Fibroblast of skin of left quadriceps (primary cell): ENCODE measurements around the gene HBE1.
"Not testable (repeated sequence)": the region's sequence is repeated elsewhere in the genome, so short reads cannot be mapped to it uniquely, and the experiment has no call there.

Source experiments
- DNase-seq, 2 experiments: peaks; one replicate each; pipeline ENCODE4 v3.0.0-alpha.2; 2013; ENCODE audit warnings: low read depth in 2 of 2

HBE1 gene

DNA sequence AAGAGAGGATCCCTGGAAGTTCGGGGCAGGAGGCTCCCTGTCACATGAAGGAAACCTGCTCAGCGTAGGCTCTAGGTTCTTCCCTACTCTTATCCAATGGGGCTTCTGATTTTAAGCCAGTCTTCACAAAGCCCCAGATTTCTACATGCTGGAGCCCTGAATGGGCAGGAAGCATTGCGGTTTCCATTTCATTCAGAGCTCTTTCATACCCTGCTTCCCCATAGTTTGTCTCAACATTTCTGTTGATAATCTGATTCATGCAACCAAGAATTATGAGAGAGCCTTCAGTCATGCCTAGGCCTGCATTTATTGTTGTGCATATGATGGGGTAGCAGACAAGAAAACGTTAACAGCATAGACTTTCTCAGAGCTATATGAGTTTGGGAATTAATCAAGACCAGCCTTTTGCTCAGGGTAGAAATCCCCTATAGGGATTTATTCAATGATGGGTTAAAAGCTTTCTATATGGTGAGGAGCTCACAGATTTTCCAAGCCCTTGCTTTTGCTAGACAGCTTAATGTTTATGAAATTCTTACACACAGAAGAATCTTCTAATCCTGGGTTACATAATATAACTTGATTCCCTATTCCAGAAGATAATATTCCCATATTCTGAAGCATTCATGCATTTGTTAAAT, 16.1 kb upstream of the HBE1 start:
- DNase-seq: no peak

DNA sequence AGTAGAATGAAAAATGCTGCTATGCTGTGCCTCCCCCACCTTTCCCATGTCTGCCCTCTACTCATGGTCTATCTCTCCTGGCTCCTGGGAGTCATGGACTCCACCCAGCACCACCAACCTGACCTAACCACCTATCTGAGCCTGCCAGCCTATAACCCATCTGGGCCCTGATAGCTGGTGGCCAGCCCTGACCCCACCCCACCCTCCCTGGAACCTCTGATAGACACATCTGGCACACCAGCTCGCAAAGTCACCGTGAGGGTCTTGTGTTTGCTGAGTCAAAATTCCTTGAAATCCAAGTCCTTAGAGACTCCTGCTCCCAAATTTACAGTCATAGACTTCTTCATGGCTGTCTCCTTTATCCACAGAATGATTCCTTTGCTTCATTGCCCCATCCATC, 14.9 kb upstream of the HBE1 start:
- no peak for DNase-seq

DNA sequence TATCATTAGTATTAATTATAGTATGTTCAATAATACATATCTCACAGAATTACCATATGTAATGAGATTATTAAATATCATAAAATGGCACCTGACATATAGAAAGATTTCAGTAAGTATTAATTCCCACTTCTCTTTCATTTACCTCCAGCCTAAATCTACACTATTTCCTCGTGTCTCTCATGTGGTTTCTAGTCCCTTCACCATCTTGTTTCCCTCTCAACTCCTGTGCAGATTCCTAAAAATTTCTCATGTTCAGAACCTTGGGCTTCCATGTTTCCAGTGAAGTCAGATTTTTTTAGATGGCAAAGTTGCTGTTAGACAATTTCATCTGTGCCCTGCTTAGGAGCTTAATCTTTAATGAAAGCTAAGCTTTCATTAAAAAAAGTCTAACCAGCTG, 14.1 kb upstream of the HBE1 start:
- no peak for DNase-seq

DNA sequence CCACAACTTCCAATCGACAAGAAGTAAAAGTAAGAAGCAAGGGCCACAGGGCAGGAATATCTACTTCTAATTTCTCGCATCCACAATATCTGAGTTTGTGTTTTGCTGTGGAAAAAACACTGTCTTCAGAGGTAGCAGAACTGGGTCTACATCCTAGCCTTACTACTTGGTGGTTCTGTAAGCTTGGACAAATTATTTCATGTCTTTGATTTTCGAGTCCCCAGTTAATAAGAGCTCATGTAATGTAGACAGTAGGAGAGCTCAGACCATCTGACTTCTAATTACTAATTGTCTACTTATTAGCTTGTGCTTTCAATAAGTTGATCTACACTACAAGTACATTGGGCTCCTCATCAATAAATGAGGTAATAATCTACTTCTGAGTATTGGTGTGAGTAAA, 13.3 kb upstream of the HBE1 start:
- DNase-seq: no peak

DNA sequence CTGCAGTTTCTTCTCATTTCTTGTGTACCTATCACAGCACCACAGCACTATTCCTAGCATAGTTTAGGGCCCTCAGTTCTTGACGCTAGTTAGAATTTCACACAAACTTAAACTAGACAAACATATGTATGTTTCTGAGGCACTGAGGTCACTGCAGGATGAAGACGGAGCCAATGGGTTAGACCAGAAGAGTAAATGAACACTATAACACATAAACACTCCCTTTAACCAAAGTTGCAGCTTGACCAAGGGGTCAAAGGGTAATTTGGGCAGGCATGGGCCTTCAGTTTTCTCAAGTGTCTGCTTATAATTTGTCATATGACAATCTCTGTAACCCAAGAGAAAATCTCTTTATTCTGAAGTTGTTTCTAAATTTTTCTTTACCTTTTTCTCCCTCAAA, 12.9 kb upstream of the HBE1 start:
- no peak for DNase-seq

DNA sequence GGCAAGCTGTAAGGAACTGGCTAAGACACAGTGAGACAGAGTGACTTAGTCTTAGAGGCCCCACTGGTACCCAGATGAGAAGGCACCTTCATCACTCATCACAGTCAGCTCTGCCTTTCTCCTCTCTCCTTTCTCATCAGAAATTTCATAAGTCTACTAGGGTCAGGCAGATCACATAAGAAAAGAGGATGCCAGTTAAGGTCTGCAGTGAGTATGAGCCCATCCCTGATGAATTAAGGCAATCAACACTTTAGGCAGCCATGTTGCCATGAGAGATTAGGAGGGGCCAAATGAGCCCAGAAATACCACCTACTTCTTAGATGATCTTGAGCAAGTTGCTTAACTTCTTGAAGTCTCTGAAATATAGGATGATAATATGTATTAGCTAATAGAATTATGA, 11.9 kb upstream of the HBE1 start:
- DNase-seq: no peak

DNA sequence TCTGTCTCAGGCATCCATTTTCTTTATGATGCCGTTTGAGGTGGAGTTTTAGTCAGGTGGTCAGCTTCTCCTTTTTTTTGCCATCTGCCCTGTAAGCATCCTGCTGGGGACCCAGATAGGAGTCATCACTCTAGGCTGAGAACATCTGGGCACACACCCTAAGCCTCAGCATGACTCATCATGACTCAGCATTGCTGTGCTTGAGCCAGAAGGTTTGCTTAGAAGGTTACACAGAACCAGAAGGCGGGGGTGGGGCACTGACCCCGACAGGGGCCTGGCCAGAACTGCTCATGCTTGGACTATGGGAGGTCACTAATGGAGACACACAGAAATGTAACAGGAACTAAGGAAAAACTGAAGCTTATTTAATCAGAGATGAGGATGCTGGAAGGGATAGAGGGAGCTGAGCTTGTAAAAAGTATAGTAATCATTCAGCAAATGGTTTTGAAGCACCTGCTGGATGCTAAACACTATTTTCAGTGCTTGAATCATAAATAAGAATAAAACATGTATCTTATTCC, 10.9 kb upstream of the HBE1 start:
- DNase-seq: peak; percentile 85 to 87

DNA sequence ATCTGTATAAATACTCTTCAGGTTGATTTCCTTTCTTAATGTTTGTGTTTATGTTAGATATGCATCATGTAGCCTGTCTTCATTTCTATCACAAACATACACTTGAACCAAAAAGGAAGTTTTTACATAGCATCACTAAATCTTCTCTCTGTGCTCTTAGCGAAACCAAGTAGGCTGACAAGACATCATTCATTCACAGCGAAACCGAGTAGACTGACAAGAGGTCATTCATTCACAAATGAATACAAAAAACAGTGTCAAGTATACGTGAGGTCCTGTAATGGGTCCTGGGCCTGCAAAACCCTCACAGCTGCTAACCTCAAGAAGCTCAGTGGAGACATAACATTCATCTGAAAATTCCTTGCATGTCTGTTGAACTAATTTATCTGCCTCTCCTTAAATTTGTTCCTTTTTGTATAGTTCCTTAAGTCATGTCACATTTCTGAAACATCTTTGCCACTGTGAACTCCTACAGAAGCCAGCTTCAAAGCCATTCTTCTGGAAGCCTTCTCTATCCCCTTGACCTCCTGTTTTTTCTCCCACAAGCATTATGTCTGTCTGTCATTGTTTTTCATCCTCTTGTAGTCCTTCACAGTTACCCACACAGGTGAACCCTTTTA, 9.8 kb upstream of the HBE1 start:
- DNase-seq: no peak

DNA sequence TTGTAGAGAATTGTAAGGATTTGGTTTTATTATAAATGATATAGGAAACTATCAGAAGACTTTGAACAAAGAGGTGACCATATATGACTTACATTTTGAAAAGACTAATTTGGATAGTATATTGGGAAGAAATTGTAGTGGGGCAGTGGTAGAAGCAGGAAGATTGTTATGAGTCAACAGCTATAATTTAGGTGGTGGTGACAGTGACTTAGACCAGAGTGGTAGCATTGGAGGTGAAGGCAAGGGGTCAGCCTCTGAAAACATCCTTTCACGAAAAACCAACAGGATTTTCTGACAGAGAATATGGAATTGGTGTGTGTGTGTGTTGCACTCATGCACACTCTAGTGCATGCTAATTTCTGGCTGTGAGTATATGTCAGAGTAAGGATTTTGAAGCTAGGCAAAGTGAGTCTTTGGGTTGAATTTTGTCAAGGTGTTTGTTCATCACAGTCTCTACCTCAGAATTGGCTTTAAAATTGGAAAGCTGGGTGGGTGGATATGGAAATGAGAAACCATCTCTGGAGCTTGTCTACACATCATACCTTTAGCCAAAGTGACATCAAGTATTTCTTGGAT, 8.2 kb upstream of the HBE1 start:
- DNase-seq: no peak

DNA sequence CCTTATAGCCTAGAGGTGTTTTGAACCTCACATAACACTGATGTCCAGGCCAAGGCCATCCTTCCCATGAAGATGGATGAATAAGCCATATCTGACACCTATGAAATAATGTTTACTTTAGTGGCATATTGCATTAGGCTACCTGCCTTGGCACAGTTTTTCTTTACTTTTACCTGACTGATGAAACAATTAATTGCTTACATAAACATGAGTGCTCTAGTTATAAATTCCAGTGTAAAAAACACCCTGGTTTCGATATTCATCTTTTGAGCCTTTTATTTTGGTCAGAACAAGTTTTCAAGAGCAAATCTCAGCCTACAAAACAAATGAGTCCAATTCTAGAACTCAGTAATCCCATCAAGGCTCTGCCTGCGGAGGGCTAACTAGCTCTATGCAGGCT, 7.0 kb upstream of the HBE1 start:
- DNase-seq: no peak

DNA sequence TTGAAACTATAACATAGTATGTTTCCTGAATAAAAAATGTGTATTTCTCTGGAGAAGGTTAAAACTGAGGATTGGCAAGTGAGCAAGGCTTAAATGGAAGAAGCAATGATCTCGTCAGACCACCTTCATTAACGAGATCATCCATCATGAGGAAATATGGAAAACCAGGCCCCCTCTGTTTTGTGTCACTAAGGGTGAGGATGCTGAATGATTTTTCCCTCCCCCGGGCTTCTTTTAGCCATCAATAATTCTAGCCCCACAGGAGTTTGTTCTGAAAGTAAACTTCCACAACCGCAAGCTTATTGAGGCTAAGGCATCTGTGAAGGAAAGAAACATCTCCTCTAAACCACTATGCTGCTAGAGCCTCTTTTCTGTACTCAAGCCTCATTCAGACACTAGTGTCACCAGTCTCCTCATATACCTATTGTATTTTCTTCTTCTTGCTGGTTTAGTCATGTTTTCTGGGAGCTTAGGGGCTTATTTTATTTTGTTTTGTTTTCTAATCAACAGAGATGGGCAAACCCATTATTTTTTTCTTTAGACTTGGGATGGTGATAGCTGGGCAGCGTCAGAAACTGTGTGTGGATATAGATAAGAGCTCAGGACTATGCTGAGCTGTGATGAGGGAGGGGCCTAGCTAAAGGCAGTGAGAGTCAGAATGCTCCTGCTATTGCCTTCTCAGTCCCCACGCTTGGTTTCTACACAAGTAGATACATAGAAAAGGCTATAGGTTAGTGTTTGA, 5.8 kb upstream of the HBE1 start:
- DNase-seq: no peak

DNA sequence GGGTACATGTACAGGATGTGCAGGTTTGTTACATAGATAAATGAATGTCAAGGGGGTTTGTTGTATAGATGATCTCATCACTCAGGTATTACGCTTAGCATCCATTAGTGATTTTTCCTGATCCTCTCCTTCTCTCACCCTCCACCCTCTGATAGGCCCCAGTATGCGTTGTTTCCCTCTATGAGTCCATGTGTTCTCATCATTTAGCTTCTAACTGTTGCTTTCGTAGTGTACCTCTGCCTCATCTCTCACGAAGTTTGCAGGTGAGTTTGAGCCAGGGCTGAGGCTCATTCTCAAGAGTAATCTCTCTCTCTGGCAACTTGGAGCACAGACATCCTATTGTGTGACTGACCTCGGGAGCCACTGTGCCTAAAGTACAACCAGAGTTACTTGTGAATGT, 4.7 kb upstream of the HBE1 start:
- no peak for DNase-seq

DNA sequence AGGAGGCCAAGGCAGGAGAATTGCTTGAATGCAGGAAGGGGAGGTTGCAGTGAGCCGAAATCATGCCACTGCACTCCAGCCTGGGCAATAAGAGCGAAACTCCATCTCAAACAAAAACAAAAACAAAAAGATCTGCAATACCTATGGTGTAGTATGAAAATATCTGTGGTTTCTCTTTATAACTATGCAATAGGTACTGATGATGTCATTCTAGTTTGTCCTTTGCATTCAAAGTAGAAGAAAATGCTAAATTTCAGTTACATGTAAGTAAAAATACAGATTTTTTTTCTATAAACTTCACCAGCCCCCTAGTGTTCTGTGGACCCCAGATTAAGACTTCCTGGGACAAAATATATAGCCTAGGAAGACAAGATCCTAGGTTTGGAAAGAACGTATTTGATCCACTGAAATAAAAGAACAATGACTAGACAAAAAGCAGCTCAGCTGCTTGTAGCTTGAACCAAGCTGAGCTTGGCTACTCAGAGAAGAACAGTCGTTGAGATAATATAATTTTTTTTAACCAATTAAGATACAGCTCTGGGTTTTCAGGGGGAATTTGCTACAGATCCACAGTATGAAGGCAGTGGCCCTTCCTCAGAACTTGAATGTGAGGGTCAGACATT, 2.8 kb upstream of the HBE1 start:
- DNase-seq: no peak

DNA sequence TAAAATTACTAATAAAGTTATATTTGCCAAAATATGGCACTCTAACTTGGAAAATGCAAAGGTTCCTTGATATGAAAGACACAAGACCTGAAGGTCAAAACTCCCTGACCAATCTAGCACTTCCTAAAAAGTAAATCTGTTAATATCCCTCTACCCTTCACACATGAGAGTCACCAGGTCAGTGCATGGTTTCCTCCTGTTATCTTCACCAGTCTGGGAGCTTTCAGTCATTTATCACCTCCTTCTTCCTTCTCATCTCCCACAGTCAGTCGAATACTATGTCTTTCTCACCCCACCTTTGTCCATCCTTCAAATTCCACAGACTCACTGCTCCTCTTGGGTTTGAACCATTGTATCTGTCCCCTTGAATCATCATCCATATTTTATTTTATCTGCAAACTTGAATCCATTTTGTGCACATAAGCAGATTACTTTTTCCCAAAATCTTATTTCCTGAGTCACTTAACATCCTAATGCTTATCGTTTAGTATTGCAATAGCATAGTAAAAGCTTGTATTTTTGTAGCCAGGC, 2.6 kb downstream of the HBE1 start:
- no peak for DNase-seq

DNA sequence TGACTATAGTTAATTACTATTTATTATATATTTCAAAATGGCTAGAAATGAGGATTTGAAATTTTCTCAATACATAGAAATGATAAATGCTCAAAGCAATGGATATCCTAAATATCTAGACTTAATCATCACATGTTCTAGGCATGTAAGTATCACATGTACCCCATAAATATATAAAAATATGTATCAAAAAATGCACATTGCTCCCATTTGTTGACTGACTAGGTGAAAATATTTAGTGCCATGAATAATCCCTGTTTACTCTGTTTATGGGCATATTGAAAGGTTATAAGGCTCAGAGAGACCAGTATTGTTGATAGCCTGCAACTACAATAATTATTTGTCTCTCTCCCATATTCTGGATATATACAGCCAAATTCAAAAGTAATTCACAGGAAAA, 3.1 kb downstream of the HBE1 start:
- DNase-seq: no peak

DNA sequence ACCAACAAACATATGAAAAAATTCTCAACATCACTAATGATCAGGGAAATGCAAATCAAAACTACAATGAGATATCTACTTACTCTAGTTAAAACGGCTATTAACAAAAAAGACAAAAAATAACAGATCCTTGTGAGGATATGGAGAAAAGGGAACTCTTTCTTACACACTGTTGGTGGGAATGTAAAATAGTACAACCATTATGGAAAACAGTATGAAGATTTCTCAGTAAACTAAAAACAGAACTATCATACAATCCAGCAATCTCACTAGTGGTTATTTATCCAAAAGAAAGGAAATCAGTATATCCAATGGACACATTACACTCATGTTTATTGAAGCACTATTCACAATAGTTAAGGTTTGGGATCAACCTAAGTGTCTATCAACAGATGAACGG, 3.9 kb downstream of the HBE1 start:
- DNase-seq: no peak

DNA sequence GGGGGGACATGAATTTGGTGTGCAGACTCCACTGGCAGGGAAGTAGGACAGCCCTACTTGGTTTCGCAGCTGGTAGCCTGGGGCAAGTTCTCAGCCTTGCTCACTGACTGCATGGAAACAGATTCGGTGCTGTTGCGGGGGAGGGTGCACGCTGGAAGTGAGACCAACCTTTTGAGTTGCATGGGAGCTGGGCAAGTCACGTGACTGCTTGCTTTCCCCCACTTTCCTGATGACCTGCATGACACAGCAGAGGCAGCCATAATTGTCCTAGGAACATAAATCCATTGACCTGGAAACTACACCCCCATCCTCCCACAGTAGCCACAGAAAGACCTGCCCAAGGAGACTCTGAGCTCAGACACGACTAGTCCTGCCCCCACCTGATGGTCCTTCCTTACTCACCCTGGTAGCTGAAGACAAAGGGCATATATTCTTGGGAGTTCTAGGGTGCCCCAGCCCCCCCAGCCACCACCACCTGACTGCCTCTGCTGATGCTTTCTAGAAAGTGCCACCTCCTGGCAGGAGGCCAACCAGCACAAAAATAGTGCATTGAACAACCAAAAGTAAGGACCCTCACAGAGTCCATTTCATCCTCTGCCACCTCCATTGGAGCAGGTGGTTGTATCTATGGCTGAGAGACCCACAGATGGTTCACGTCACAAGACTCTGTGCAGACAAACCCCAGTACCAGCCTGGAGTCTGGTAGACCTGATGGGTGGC, 11.0 kb downstream of the HBE1 start:
- DNase-seq: no peak

DNA sequence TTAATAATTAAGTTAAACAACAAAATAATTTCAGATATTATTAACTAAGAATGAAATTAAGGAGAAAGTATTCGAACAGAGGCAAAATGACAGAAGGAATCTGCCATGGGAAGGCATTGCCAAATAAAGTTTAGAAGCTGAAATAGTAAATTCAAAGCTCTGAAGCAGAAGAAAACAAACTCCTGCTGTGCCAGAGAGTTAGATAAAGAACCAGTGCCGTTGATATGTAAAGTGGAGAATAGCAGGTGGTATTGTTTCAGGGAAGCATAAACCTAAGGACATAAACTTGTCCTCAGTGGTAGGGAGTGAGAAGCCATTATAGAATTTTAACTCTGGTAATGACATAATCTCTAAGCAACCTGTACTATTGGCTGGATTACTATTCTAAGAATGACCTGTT, 12.4 kb downstream of the HBE1 start:
- DNase-seq: no peak

DNA sequence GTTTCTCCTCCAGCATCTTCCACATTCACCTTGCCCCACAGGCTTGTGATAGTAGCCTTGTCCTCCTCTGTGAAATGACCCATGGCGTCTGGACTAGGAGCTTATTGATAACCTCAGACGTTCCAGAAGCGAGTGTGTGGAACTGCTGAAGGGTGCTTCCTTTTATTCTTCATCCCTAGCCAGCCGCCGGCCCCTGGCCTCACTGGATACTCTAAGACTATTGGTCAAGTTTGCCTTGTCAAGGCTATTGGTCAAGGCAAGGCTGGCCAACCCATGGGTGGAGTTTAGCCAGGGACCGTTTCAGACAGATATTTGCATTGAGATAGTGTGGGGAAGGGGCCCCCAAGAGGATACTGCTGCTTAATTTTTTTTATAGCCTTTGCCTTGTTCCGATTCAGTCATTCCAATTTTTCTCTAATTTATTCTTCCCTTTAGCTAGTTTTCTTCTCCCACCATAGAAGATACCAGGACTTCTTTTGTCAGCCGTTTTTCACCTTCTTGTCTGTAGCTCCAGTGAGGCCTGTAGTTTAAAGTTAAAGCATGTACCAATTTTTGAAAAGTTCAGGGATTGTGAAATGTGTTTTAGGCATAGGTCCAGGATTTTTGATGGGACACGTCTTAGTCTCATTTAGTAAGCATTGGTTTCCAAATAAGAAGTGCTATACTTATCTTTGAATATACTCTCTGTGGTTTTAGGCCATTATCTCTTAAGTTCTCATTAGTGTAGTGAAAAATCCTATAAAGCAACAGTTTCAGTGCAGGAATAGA, 14.9 kb downstream of the HBE1 start, which contains the start of gene HBG2:
Gene HBG2, minus strand, starts transcription at position 136 of the 768 bp plus-strand sequence. Its CDS starts 53 bp downstream, at position 83.
- DNase-seq: not testable (repeated sequence)

DNA sequence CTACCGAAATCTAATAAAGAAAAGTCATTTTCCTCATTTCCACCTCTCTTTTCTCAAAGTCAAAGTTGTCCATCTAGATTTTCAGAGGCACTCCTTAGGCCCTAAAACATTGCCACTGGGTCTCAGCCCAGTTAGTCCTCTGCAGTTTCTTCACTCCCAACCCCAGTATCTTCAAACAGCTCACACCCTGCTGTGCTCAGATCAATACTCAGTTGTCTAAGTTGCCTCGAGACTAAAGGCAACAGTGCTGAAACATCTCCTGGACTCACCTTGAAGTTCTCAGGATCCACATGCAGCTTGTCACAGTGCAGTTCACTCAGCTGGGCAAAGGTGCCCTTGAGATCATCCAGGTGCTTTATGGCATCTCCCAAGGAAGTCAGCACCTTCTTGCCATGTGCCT, 15.7 kb downstream of the HBE1 start:
- DNase-seq: not testable (repeated sequence)
